Measurements from ENCODE around the gene GTSE1. TPM values are rescaled to one million over a fixed set of nuclear protein-coding genes. Genes with fewer than 3 reads are reported as not detected.

GTSE1 gene
- total and polyA plus RNA-seq, 2 of the 13 experiments (the other 11 are each of a cell fraction or from before 2014, with no cell fraction given) = 10.7 to 13.5 TPM

GRCh38 chr22:46250035-46250782, 46.5 kb upstream of the GTSE1 start, which contains the start of gene CDPF1 (continued):
- TF ChIP-seq CCDC6 (CRISPR knock-in tag; IDR thresholded peaks at IDR 0.05) (peak; percentile 91), SIN3B (IDR thresholded peaks at IDR 0.05; ENCODE audit: low read length) (no peak), DBP (CRISPR knock-in tag; IDR thresholded peaks at IDR 0.05; ENCODE audit: not compliant biosample characterization) (no peak), ISL2 (CRISPR knock-in tag; IDR thresholded peaks at IDR 0.05) (no peak), KDM3A (CRISPR knock-in tag; IDR thresholded peaks at IDR 0.05; ENCODE audit: low read depth) (peak; percentile 13; the same call in 1 of the 2 replicates), PBX2 (CRISPR knock-in tag; IDR thresholded peaks at IDR 0.05) (no peak), TP53 (CRISPR knock-in tag; conservative IDR thresholded peaks at IDR 0.05) (no peak; the same call in 1 of the 2 replicates), CBX5 (CRISPR knock-in tag; IDR thresholded peaks at IDR 0.05; ENCODE audit: borderline replicate concordance) (0 out of 2 replicates have a peak, but pooled peaks have one; percentile 34), FOXK1 (CRISPR knock-in tag; IDR thresholded peaks at IDR 0.05; ENCODE audit: borderline replicate concordance, low read depth) (no peak), SP5 (CRISPR knock-in tag; IDR thresholded peaks at IDR 0.05; ENCODE audit: borderline replicate concordance, low read depth) (0 out of 2 replicates have a peak, but pooled peaks have one; percentile 22), ATF2 (CRISPR knock-in tag; IDR thresholded peaks at IDR 0.05) (no peak), ZNF558 (CRISPR knock-in tag; IDR thresholded peaks at IDR 0.05; ENCODE audit: borderline replicate concordance) (peak; percentile 32; the same call in 1 of the 2 replicates), REST (IDR thresholded peaks at IDR 0.05; ENCODE audit: borderline replicate concordance in 1 of 2, low read depth in 1 of 2, low read length in 2 of 2) (no peak), ZNF589 (CRISPR knock-in tag; conservative IDR thresholded peaks at IDR 0.05) (0 out of 2 replicates have a peak, but pooled peaks have one; percentile 59), ZNF543 (CRISPR knock-in tag; IDR thresholded peaks at IDR 0.05) (peak; percentile 92), ZBTB20 (CRISPR knock-in tag; IDR thresholded peaks at IDR 0.05; ENCODE audit: borderline replicate concordance, low read depth) (no peak), ZNF451 (CRISPR knock-in tag; IDR thresholded peaks at IDR 0.05) (peak; percentile 93), ZSCAN20 (CRISPR knock-in tag; IDR thresholded peaks at IDR 0.05; ENCODE audit: borderline replicate concordance) (peak; percentile 85), ZFYVE20 (CRISPR knock-in tag; IDR thresholded peaks at IDR 0.05; ENCODE audit: borderline replicate concordance, low read depth) (no peak; the same call in 1 of the 2 replicates), SETDB1 (CRISPR knock-in tag; IDR thresholded peaks at IDR 0.05; ENCODE audit: borderline replicate concordance) (no peak), GPBP1L1 (CRISPR knock-in tag; IDR thresholded peaks at IDR 0.05) (no peak)

Data from HepG2 (cell line).